Trophoblast cell (in vitro differentiated cells and primary cell): ENCODE results near the gene ACIN1.

Experiments
- DNase-seq, 2 donors: peaks; one replicate each; pipeline ENCODE4 v3.0.0-alpha.2; 2016
- H2AFZ ChIP-seq: 2 replicates; pipeline ENCODE4 v1.6.1; 2013; ENCODE audit warnings: low read length, moderate library complexity, mild to moderate bottlenecking; ENCODE audit not compliant: insufficient read depth, poor library complexity
- H2AK5ac ChIP-seq: 2 replicates; pipeline ENCODE4 v1.6.1; 2013; ENCODE audit warnings: mild to moderate bottlenecking, low read length
- H2BK120ac ChIP-seq: 2 replicates; pipeline ENCODE4 v1.6.1; 2013; ENCODE audit warnings: low read length, mild to moderate bottlenecking, moderate library complexity; ENCODE audit not compliant: insufficient read depth, poor library complexity
- H2BK12ac ChIP-seq: 2 replicates; pipeline ENCODE4 v1.6.1; 2013; ENCODE audit warnings: mild to moderate bottlenecking, low read length, moderate library complexity
- H2BK5ac ChIP-seq: 2 replicates; pipeline ENCODE4 v1.6.1; 2013; ENCODE audit warnings: low read length, low read depth, moderate library complexity, mild to moderate bottlenecking; ENCODE audit not compliant: poor library complexity
- H3K14ac ChIP-seq: 2 replicates; pipeline ENCODE4 v1.6.1; 2013; ENCODE audit warnings: mild to moderate bottlenecking, low read length
- H3K18ac ChIP-seq: 2 replicates; pipeline ENCODE4 v1.6.1; 2013; ENCODE audit warnings: mild to moderate bottlenecking, low read length
- H3K23ac ChIP-seq: 2 replicates; pipeline ENCODE4 v1.6.1; 2013; ENCODE audit warnings: low read length
- H3K27ac ChIP-seq: 2 replicates; pipeline ENCODE4 v1.5.1; 2013; ENCODE audit warnings: low read depth, mild to moderate bottlenecking, inconsistent platforms, low read length, moderate library complexity
- H3K27me3 ChIP-seq: 2 replicates; pipeline ENCODE4 v1.6.1; 2013; ENCODE audit warnings: inconsistent platforms, mild to moderate bottlenecking, low read length, moderate library complexity; ENCODE audit not compliant: insufficient read depth
- H3K36me3 ChIP-seq, 2 experiments: 1 replicate in 1 of 2; 2 replicates in 1 of 2; pipeline ENCODE4 v1.6.1; 2013; ENCODE audit warnings: low read length in 2 of 2, mild to moderate bottlenecking in 2 of 2, moderate library complexity in 1 of 2; ENCODE audit not compliant: insufficient read depth in 2 of 2, control insufficient read depth in 1 of 2
- H3K4ac ChIP-seq: 2 replicates; pipeline ENCODE4 v1.6.1; 2013; ENCODE audit warnings: low read depth, mild to moderate bottlenecking, low read length, moderate library complexity
- H3K4me1 ChIP-seq, 2 experiments: 1 replicate in 1 of 2; 2 replicates in 1 of 2; pipeline ENCODE4 v1.6.1; 2013; ENCODE audit warnings: low read length in 2 of 2, mild to moderate bottlenecking in 2 of 2, moderate library complexity in 1 of 2; ENCODE audit not compliant: insufficient read depth in 2 of 2, control insufficient read depth in 1 of 2
- H3K4me2 ChIP-seq: 2 replicates; pipeline ENCODE4 v1.6.1; 2013; ENCODE audit warnings: inconsistent platforms, mild to moderate bottlenecking, low read length, moderate library complexity
- H3K4me3 ChIP-seq: 2 replicates; pipeline ENCODE4 v1.5.1; 2013; ENCODE audit warnings: mild to moderate bottlenecking, low read depth, low read length, inconsistent platforms
- H3K79me1 ChIP-seq: one replicate; pipeline ENCODE4 v1.6.1; 2013; ENCODE audit warnings: low read length
- H3K79me2 ChIP-seq: 2 replicates; pipeline ENCODE4 v1.6.1; 2013; ENCODE audit warnings: low read length, mild to moderate bottlenecking; ENCODE audit not compliant: control insufficient read depth, insufficient read depth, poor library complexity
- H3K9ac ChIP-seq: 2 replicates; pipeline ENCODE4 v1.6.1; 2013; ENCODE audit warnings: mild to moderate bottlenecking, low read length
- H3K9me3 ChIP-seq: 2 replicates; pipeline ENCODE4 v1.6.1; 2013; ENCODE audit warnings: low read depth, mild to moderate bottlenecking, control low read depth, inconsistent platforms, low read length; ENCODE audit not compliant: insufficient read depth
- H4K12ac ChIP-seq: 2 replicates; pipeline ENCODE4 v1.6.1; 2013; ENCODE audit warnings: low read depth, mild to moderate bottlenecking, low read length, moderate library complexity
- H4K8ac ChIP-seq: 2 replicates; pipeline ENCODE4 v1.6.1; 2013; ENCODE audit warnings: low read depth, mild to moderate bottlenecking, low read length, moderate library complexity
- H4K91ac ChIP-seq: one replicate; pipeline ENCODE4 v1.6.1; 2013; ENCODE audit warnings: low read depth, mild to moderate bottlenecking, low read length, moderate library complexity
- WGBS: extraction: QIAGEN DNeasy Blood & Tissue Kit; methylation state at CpG from one replicate; pipeline ENCODE4 v1.1.7; 2013; ENCODE audit warnings: missing lambda C conversion rate; ENCODE audit not compliant: insufficient read length, insufficient coverage; ENCODE audit errors: extremely low coverage; 5-methylcytosine and 5-hydroxymethylcytosine counted together

ACIN1 gene

DNA sequence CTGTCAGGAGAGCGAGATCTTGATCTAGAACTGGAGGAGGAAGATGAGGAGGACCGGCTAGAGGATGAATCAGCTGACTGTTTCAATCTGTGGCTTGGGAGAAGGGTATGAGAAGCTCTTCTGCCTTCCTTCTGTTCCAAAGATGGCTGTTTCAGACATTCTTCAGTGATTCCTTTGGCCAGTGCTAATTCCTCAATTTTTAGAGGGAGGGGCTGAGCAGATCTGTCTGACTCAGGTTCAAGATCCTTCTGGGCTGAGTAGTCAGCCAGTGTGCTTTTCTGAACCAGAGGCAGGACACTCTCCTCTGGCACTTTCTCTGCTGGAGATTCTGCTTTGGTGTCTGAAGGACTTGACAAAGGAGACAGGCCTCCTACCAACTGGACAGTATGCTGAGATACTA is 15.2 kb downstream of the ACIN1 start:
- no peak overlapping the region for H3K4me3 ChIP-seq
- WGBS = no CpG with 5 or more reads among the region's 2 CpGs
- DNase-seq = peak in 1 of 2 donors; percentile 32
- H3K9me3 ChIP-seq = no peaks in the 10 kb centered on the region
- H3K79me2 ChIP-seq = no peaks in the 10 kb centered on the region
- no peak overlapping the region for H3K23ac ChIP-seq
- peak overlapping the region; percentile 43 for H3K9ac ChIP-seq
- H3K79me1 ChIP-seq = peaks cover 8% of the 10 kb centered on the region
- H4K91ac ChIP-seq = no peak overlapping the region
- H4K12ac ChIP-seq = no peak overlapping the region
- no peak overlapping the region for H3K14ac ChIP-seq
- H2BK5ac ChIP-seq = peak overlapping the region; percentile 22
- H3K4ac ChIP-seq = no peak overlapping the region
- no peak overlapping the region for H2AFZ ChIP-seq
- H4K8ac ChIP-seq = no peak overlapping the region
- H3K27ac ChIP-seq = peak overlapping the region; percentile 70
- no peak overlapping the region for H3K18ac ChIP-seq
- peaks cover 28 to 47% of the 10 kb centered on the region in 2 experiments for H3K36me3 ChIP-seq
- no peak overlapping the region for H2BK12ac ChIP-seq
- no peak overlapping the region for H2AK5ac ChIP-seq
- no peaks in the 10 kb centered on the region for H3K27me3 ChIP-seq
- H2BK120ac ChIP-seq = no peak overlapping the region
- H3K4me2 ChIP-seq = no peak overlapping the region
- H3K4me1 ChIP-seq = peaks cover 18% of the 10 kb centered on the region in 2 experiments

DNA sequence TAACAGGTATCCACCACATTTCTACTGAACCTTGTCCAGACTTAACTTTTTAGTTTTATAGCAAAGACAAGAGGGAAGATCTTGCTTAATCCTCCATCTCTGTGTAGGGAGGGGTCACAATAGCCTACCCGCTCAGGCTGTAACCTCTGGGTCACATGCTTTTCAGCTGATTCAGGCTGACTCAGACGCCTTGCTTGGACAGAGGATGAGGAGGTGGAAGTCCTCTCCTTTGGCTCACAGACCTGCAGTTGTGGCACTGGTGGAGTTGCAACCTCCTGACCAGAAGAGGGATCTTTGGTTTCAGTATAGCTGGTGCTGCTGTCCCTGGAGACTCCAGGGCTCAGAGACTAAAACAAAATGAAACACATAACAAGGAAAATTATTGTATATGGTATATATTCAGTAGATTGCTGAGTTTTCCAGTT is 16.2 kb downstream of the ACIN1 start:
- H2BK120ac ChIP-seq = no peak overlapping the region
- H3K79me1 ChIP-seq = peaks cover 8% of the 10 kb centered on the region
- H3K36me3 ChIP-seq = peaks cover 21 to 46% of the 10 kb centered on the region in 2 experiments
- peaks cover 18% of the 10 kb centered on the region in 2 experiments for H3K4me1 ChIP-seq
- no peak overlapping the region for H3K23ac ChIP-seq
- WGBS = no CpG with 5 or more reads among the region's 2 CpGs
- no peak overlapping the region for H4K8ac ChIP-seq
- peak overlapping the region; percentile 70 for H3K27ac ChIP-seq
- peak overlapping the region; percentile 18 for H2BK5ac ChIP-seq
- H3K14ac ChIP-seq = no peak overlapping the region
- peak; percentile 95 to 98 for DNase-seq
- H2BK12ac ChIP-seq = no peak overlapping the region
- no peak overlapping the region for H4K91ac ChIP-seq
- no peak overlapping the region for H4K12ac ChIP-seq
- no peak overlapping the region for H3K18ac ChIP-seq
- no peak overlapping the region for H3K4ac ChIP-seq
- no peak overlapping the region for H3K9ac ChIP-seq
- no peak overlapping the region for H3K4me2 ChIP-seq
- H3K4me3 ChIP-seq = no peak overlapping the region
- H2AFZ ChIP-seq = no peak overlapping the region
- H3K27me3 ChIP-seq = no peaks in the 10 kb centered on the region
- no peaks in the 10 kb centered on the region for H3K79me2 ChIP-seq
- H2AK5ac ChIP-seq = no peak overlapping the region
- H3K9me3 ChIP-seq = no peaks in the 10 kb centered on the region

DNA sequence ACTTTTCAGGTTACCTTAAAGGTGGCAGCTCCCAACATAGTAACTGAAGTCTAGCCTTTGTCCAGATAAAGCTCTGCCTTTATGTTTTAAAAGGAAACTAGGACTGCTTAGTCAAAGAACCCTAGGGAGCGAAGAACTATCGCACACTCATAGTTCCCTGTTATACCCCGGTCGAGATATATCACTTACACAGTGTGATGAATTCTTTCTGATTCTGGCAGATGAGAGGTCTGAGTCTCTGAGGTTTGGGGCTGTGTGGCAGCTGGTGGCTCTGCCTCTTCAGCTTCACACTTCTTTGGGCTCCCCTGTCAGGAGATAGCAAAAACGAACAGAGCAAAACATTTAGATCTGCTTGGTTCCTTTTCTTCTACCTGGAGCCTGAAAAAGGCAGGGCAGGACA is 17.0 kb downstream of the ACIN1 start:
- Histone ChIP-seq H2AK5ac (peak overlapping the region; percentile 69), H3K79me1 (peaks cover 8% of the 10 kb centered on the region)

DNA sequence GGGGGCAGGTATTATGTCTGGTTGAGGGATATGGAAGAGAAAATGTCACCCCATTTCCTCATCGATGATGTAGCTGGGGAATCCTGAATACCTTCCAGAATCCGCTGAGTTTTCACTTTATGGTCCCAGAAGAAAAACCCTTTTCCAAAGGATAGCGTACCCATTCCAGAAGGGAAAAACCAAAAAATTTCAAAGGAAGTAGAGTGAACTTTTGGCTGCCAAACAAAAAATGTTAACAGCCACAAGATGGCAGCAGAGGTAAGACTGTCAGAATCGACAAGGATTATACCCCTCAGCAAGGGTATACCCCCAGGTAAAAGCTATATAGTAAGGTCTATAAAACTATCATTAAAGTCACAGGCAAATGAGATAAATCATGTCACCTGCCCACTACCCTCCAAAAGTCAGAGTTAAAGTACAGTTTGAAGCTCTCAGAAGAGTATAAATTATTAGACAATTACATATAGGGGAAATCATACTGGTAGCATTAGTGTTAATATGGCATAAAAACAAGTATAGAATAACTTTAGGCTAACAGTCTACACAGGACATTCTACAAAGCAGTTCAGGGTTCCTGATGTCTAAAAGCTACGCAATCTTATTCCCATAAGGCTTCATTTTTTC is 18.0 kb downstream of the ACIN1 start:
- WGBS = no CpG with 5 or more reads among the region's 5 CpGs
- no peak overlapping the region for H2BK5ac ChIP-seq
- peaks cover 22 to 23% of the 10 kb centered on the region in 2 experiments for H3K4me1 ChIP-seq
- no peaks in the 10 kb centered on the region for H3K9me3 ChIP-seq
- H3K14ac ChIP-seq = peak overlapping the region; percentile 30
- H4K8ac ChIP-seq = no peak overlapping the region
- H3K9ac ChIP-seq = no peak overlapping the region
- no peak overlapping the region for H3K18ac ChIP-seq
- no peak overlapping the region for H2AK5ac ChIP-seq
- H3K79me1 ChIP-seq = peaks cover 8% of the 10 kb centered on the region
- no peak overlapping the region for H3K4me3 ChIP-seq
- H2BK12ac ChIP-seq = no peak overlapping the region
- H4K91ac ChIP-seq = no peak overlapping the region
- H2AFZ ChIP-seq = no peak overlapping the region
- H3K23ac ChIP-seq = no peak overlapping the region
- H3K27ac ChIP-seq = peak overlapping the region; percentile 41
- no peaks in the 10 kb centered on the region for H3K27me3 ChIP-seq
- no peak overlapping the region for H3K4ac ChIP-seq
- H3K4me2 ChIP-seq = no peak overlapping the region
- no peak overlapping the region for H2BK120ac ChIP-seq
- H4K12ac ChIP-seq = no peak overlapping the region
- peaks cover 12 to 47% of the 10 kb centered on the region in 2 experiments for H3K36me3 ChIP-seq
- no peaks in the 10 kb centered on the region for H3K79me2 ChIP-seq
- peak in 1 of 2 donors; percentile 71 for DNase-seq

More for the DNA sequence above, 17.0 kb downstream of the ACIN1 start:
- Histone ChIP-seq H2BK12ac (peak overlapping the region; percentile 89), H4K91ac (peak overlapping the region; percentile 78), H3K18ac (peak overlapping the region; percentile 60), H2BK5ac (peak overlapping the region; percentile 93), H3K79me2 (no peaks in the 10 kb centered on the region), H2BK120ac (peak overlapping the region; percentile 88), H3K4me3 (no peak overlapping the region), H3K36me3 (peaks cover 18 to 46% of the 10 kb centered on the region in 2 experiments), H3K4ac (no peak overlapping the region), H4K8ac (peak overlapping the region; percentile 66), H2AFZ (no peak overlapping the region), H3K9ac (no peak overlapping the region), H3K4me2 (no peak overlapping the region), H3K27me3 (no peaks in the 10 kb centered on the region), H3K14ac (no peak overlapping the region), H3K23ac (no peak overlapping the region), H3K9me3 (no peaks in the 10 kb centered on the region), H4K12ac (no peak overlapping the region), H3K27ac (peak overlapping the region; percentile 85), H3K4me1 (peaks cover 18% of the 10 kb centered on the region in 2 experiments)
- no peak for DNase-seq
- no CpG with 5 or more reads among the region's 5 CpGs for WGBS
